OCI-LY7 (cell line): ENCODE results near the gene SLC16A8. TPM values are rescaled to one million over a fixed set of nuclear protein-coding genes. Genes with fewer than 3 reads are reported as not detected.

Source experiments
- BruUV-seq: library from RNA; stranded (reverse); fragments of 400-500 nt; replicated peaks from 2 replicates; lab custom pipeline; 2021; lab: Mats Ljungman, UMichigan
- CTCF ChIA-PET: fragments of 300-600 bp; sonication (Branson Sonifier 250); formaldehyde crosslinking; loops from one replicate; lab custom pipeline; 2022; ENCODE audit warnings: antibody characterized with exemption; ENCODE audit not compliant: unreplicated experiment; lab: Charles Lee
- POLR2A ChIA-PET: fragments of 300-600 bp; sonication (Branson Sonifier 250); formaldehyde crosslinking; loops from one replicate; lab custom pipeline; 2022; ENCODE audit warnings: antibody characterized with exemption; lab: Charles Lee
- DNase-seq: peaks from one replicate; pipeline ENCODE4 v3.0.0-alpha.2; 2015; ENCODE audit warnings: low spot score
- H2AFZ ChIP-seq: fragments of 200-600 bp; sonication (generic), shearing (Covaris generic); 2 replicates; pipeline ENCODE4 v1.6.1; 2014; ENCODE audit warnings: mild to moderate bottlenecking, antibody characterized with exemption, low read length, moderate library complexity
- H3K27ac ChIP-seq: fragments of 200-600 bp; sonication (generic); 2 replicates; pipeline ENCODE4 v1.5.1; 2014; ENCODE audit warnings: mixed run types, low read depth, mild to moderate bottlenecking, moderate library complexity, low read length, inconsistent platforms; ENCODE audit not compliant: poor library complexity, severe bottlenecking
- H3K36me3 ChIP-seq: fragments of 200-600 bp; sonication (generic); 2 replicates; pipeline ENCODE4 v1.6.1; 2014; ENCODE audit warnings: mild to moderate bottlenecking, antibody characterized with exemption, low read length, moderate library complexity, mixed read lengths; ENCODE audit not compliant: insufficient read depth
- H3K4me1 ChIP-seq: fragments of 200-600 bp; sonication (generic); 2 replicates; pipeline ENCODE4 v1.5.1; 2014; ENCODE audit warnings: mild to moderate bottlenecking, low read length; ENCODE audit not compliant: insufficient read depth, poor library complexity, severe bottlenecking
- H3K4me2 ChIP-seq: fragments of 200-600 bp; sonication (generic); 2 replicates; pipeline ENCODE4 v1.6.1; 2014; ENCODE audit warnings: mild to moderate bottlenecking, low read length
- H3K4me3 ChIP-seq: fragments of 200-600 bp; sonication (generic); 2 replicates; pipeline ENCODE4 v1.5.1; 2014; ENCODE audit warnings: mild to moderate bottlenecking, low read depth, low read length; ENCODE audit not compliant: poor library complexity, severe bottlenecking
- H3K79me2 ChIP-seq: fragments of 200-600 bp; sonication (generic); 2 replicates; pipeline ENCODE4 v1.6.1; 2016; ENCODE audit warnings: low read depth, mild to moderate bottlenecking, low read length, moderate library complexity, mixed read lengths; ENCODE audit not compliant: insufficient read depth
- H3K9me2 ChIP-seq: fragments of 200-600 bp; sonication (generic); 2 replicates; pipeline ENCODE4 v1.6.1; 2016; ENCODE audit warnings: mild to moderate bottlenecking, low read length, mixed read lengths; ENCODE audit not compliant: insufficient read depth
- H3K9me3 ChIP-seq: fragments of 200-600 bp; sonication (generic); 2 replicates; pipeline ENCODE4 v1.6.1; 2014; ENCODE audit warnings: mild to moderate bottlenecking, mixed run types, low read length, mixed read lengths
- H4K20me1 ChIP-seq: fragments of 200-600 bp; sonication (generic); 2 replicates; pipeline ENCODE4 v1.6.1; 2014; ENCODE audit warnings: mild to moderate bottlenecking, antibody characterized with exemption, low read length, moderate library complexity, mixed read lengths; ENCODE audit not compliant: insufficient read depth
- EZH2phosphoT487 ChIP-seq: fragments of 200-600 bp; sonication (generic); IDR thresholded peaks from 2 replicates; pipeline ENCODE4 v1.6.1; 2018; ENCODE audit warnings: low read depth, borderline replicate concordance, mild to moderate bottlenecking, mixed run types, antibody characterized with exemption, low read length, moderate library complexity, mixed read lengths
- intact Hi-C: fragments of 100-400 bp; cut with micrococcal nuclease; formaldehyde crosslinking; loops from one replicate; pipeline ENCODE4 v1.10.0; 2022; ENCODE audit not compliant: unreplicated experiment
- total RNA-seq, 2 experiments: library from RNA; depleted of rRNA in 1 of 2; stranded (reverse); fragments of >200 nt in 1 of 2; shearing (Covaris generic) in 1 of 2; gene quantifications; 2 replicates each; pipeline ENCODE4 v1.2.3, GENCODE V29; 2014 to 2022
- TF ChIP-seq, protein P1 (sequence below): fragments of 200-600 bp; sonication (generic); conservative IDR thresholded peaks from 2 replicates; pipeline ENCODE4 v1.5.1; 2014; ENCODE audit warnings: mild to moderate bottlenecking, antibody characterized with exemption, low read length, moderate library complexity, mixed read lengths

SLC16A8 gene
- total RNA-seq, 2 experiments from 2014 or later, result not detected

DNA sequence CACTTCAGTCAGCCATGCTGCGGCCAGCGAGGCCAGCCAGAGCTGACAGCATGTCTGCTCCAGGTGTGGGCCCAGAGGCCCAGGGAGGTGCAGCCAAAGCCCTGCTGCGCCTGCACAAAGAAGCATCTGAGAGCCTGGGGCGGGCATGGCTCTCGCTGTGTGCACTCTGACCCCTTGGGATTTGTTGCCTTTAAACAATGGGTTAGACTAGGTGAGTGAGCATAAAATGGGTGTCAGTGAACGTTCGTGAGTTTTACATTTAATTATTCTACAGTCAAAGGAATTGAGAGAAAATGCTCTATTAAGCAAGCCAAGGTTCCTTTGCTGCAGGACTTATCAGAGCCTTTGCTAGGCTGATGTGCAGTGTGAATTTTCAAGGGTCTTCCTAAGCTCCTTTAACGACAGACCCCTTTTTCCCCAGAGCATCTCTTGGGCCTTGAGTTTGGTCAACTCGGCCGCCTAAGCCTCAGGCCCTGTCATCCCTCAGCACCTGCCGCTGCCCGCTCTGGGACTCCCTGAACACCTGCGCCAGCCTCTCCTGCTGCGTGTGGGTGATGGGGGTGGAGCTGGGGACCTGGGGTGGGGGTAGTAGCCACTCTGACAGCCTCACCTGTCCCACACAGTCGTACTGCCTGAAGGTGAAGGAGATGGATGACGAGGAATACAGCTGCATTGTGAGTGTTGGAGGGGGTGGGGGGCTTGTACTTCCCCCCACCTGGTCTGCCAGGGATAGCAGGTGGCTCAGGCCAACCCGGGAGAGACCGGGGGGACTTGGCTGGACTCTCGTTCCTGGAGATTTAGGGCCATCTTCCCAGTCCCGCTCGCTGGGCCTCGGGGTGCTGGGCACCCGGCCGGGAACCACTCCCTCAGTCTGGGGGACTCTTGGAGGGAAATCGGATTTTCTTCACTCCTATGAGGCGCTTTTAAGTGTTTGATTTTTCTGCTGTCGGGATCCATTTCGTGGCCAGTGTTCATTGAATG, 10.5 kb downstream of the SLC16A8 start:
- Histone ChIP-seq H3K4me2 (no peak overlapping the region), H3K27ac (no peak overlapping the region), H3K9me3 (no peaks in the 10 kb centered on the region), H3K79me2 (no peaks in the 10 kb centered on the region), H3K4me1 (no peaks in the 10 kb centered on the region), H2AFZ (no peak overlapping the region), H3K36me3 (no peaks in the 10 kb centered on the region), H3K9me2 (no peaks in the 10 kb centered on the region), H3K4me3 (no peak overlapping the region), H4K20me1 (no peaks in the 10 kb centered on the region)
- BruUV-seq, result no TSS peak
- ChIA-PET POLR2A (no interaction called here), CTCF (no interaction called here)
- intact Hi-C loops, result no loop called here
- TF ChIP-seq EZH2phosphoT487, result no peak
- TF ChIP-seq, protein P1, sequence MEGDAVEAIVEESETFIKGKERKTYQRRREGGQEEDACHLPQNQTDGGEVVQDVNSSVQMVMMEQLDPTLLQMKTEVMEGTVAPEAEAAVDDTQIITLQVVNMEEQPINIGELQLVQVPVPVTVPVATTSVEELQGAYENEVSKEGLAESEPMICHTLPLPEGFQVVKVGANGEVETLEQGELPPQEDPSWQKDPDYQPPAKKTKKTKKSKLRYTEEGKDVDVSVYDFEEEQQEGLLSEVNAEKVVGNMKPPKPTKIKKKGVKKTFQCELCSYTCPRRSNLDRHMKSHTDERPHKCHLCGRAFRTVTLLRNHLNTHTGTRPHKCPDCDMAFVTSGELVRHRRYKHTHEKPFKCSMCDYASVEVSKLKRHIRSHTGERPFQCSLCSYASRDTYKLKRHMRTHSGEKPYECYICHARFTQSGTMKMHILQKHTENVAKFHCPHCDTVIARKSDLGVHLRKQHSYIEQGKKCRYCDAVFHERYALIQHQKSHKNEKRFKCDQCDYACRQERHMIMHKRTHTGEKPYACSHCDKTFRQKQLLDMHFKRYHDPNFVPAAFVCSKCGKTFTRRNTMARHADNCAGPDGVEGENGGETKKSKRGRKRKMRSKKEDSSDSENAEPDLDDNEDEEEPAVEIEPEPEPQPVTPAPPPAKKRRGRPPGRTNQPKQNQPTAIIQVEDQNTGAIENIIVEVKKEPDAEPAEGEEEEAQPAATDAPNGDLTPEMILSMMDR, result no peak
- no peak for DNase-seq

DNA sequence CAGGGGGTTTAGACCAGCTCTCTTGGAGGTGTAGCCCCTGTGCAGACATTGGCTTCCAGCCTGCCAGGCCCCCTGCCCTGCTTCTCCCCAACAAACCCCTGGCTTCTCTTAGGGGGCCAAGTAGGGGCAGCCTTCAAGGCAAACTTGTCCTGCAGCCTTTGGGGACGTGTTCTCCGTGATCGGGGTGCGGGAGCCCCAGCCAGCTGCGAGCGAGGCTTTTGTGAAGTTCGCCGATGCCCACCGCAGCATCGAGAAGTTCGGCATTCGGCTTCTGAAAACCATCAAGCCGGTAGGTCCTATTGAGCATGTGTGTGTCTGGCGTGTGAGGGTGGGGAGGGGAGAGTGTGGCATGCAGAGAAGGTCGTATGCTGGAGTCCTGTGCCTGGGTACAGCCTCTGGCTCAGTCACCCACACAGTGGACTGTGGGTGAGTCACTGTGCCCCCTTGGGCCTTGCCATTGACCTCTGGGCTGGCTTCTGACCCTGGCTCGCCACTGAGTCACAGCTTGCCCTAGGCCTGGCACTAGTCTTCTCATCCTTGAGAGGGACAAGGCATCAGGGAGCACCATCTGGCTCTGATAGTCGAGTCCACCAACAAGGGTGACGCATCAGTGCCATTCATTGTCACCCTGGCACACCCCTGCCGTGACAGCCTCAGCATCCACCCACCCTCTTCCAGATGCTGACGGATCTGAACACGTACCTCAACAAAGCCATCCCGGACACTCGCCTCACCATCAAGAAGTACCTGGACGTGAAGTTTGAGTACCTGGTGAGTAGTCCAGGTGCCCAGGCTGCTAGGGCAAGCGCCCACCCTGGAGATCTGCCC, 11.4 kb downstream of the SLC16A8 start:
- no peak overlapping the region for H3K27ac ChIP-seq
- no TSS peak for BruUV-seq
- H3K79me2 ChIP-seq, result no peaks in the 10 kb centered on the region
- intact Hi-C loops, result no loop called here
- H3K36me3 ChIP-seq, result no peaks in the 10 kb centered on the region
- ChIA-PET POLR2A (no interaction called here), CTCF (no interaction called here)
- H3K4me3 ChIP-seq, result no peak overlapping the region
- H2AFZ ChIP-seq, result no peak overlapping the region
- H3K9me2 ChIP-seq, result no peaks in the 10 kb centered on the region
- no peaks in the 10 kb centered on the region for H3K4me1 ChIP-seq
- H4K20me1 ChIP-seq, result no peaks in the 10 kb centered on the region
- no peak for DNase-seq
- H3K9me3 ChIP-seq, result no peaks in the 10 kb centered on the region
- TF ChIP-seq, protein P1, result no peak
- TF ChIP-seq EZH2phosphoT487, result no peak
- no peak overlapping the region for H3K4me2 ChIP-seq
